Subcutaneous abdominal adipose tissue (tissue), 5 donors: ENCODE measurements around the gene CUX1.
A peak's percentile ranks its signal among the peaks of the same experiment; 100 is the strongest.

Experiments
- H3K27ac ChIP-seq: one replicate; pipeline ENCODE4 v1.7.0; 2013; ENCODE audit warnings: low read depth, mild to moderate bottlenecking, inconsistent platforms, low read length, moderate library complexity
- H3K27me3 ChIP-seq, 5 donors: one replicate each; pipeline ENCODE4 v1.7.0; 2013; ENCODE audit warnings: low read length in 5 of 5, inconsistent platforms in 1 of 5; ENCODE audit not compliant: control insufficient read depth in 5 of 5, insufficient read depth in 4 of 5
- H3K36me3 ChIP-seq, 5 donors: one replicate each; pipeline ENCODE4 v1.7.0; 2013; ENCODE audit warnings: low read length in 5 of 5; ENCODE audit not compliant: control insufficient read depth in 5 of 5, insufficient read depth in 5 of 5
- H3K4me1 ChIP-seq, 5 donors: one replicate each; pipeline ENCODE4 v1.7.0; 2013; ENCODE audit warnings: low read length in 5 of 5, mild to moderate bottlenecking in 3 of 5, moderate library complexity in 1 of 5; ENCODE audit not compliant: control insufficient read depth in 5 of 5, insufficient read depth in 5 of 5
- H3K4me3 ChIP-seq, 5 donors: one replicate each; pipeline ENCODE4 v1.7.0; 2013; ENCODE audit warnings: low read length in 5 of 5, low read depth in 1 of 5
- H3K9ac ChIP-seq, 5 donors: one replicate each; pipeline ENCODE4 v1.7.0; 2013; ENCODE audit warnings: low read length in 5 of 5, mild to moderate bottlenecking in 4 of 5, moderate library complexity in 3 of 5
- H3K9me3 ChIP-seq, 5 donors: one replicate each; pipeline ENCODE4 v1.7.0; 2013; ENCODE audit warnings: low read length in 5 of 5; ENCODE audit not compliant: control insufficient read depth in 5 of 5
- donor health status: healthy.
- donor health status: healthy.
- donor health status: healthy.
- donor health status: healthy.
- donor health status: healthy.

Gene CUX1

DNA sequence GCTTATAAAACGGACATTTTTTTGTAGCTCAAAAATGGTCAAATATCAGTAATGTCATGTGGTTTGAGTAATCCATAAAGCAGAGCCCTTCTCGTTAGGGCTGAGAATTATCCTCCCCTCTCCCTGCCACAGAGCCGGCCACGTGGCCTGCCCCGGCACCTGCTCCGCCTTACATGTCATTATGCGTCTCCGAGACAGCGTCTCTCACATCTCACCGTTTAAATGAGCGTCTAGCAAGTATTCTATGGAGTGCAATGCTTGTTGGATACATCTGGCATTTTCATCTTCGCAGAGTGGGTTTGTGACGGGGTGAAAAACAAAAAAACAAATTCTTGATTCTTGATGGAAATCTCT lies 86.1 kb downstream of the CUX1 start:
- no peaks in the 10 kb centered on the region for H3K9me3 ChIP-seq
- no peak overlapping the region for H3K27ac ChIP-seq
- H3K4me1 ChIP-seq: peaks cover 0 to 10% (median 9%) of the 10 kb centered on the region in 5 donors
- no peak overlapping the region for H3K9ac ChIP-seq
- H3K36me3 ChIP-seq: no peaks in the 10 kb centered on the region
- H3K4me3 ChIP-seq: no peak overlapping the region
- H3K27me3 ChIP-seq: no peaks in the 10 kb centered on the region

DNA sequence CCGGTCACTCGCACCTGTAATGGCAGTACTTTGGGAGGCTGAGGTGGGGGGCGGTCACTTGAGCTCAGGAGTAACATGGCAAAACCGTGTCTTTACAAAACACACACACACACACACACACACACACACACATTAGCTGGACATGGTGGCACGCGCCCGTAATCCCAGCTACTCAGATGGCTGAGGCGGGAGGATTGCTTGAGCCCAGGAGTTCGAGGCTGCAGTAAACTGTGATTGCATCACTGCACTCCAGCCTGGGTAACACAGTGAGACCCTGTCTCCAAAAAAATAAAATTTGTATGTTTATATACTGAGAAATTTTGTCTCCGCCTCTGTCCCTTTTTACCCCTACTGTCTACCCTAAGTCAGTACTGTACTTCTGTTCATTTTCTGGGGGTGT lies 86.6 kb downstream of the CUX1 start:
- Histone ChIP-seq H3K27me3 (no peaks in the 10 kb centered on the region), H3K4me3 (no peak overlapping the region), H3K9me3 (no peaks in the 10 kb centered on the region), H3K4me1 (peaks cover 0 to 10% (median 9%) of the 10 kb centered on the region in 5 donors), H3K36me3 (no peaks in the 10 kb centered on the region), H3K27ac (no peak overlapping the region), H3K9ac (no peak overlapping the region)

GRCh38 chr7:101905203-101905865 lies 87.9 kb downstream of the CUX1 start:
- Histone ChIP-seq H3K27me3 (no peaks in the 10 kb centered on the region), H3K36me3 (no peaks in the 10 kb centered on the region), H3K4me1 (peaks cover 0 to 10% (median 9%) of the 10 kb centered on the region in 5 donors), H3K9me3 (no peaks in the 10 kb centered on the region), H3K27ac (no peak overlapping the region), H3K4me3 (no peak overlapping the region), H3K9ac (no peak overlapping the region)

- no peaks in the 10 kb centered on the region for H3K9me3 ChIP-seq
- H3K9ac ChIP-seq: no peak overlapping the region
- no peaks in the 10 kb centered on the region for H3K36me3 ChIP-seq
- H3K4me1 ChIP-seq: peaks cover 0 to 8% (median 7%) of the 10 kb centered on the region in 5 donors
- no peak overlapping the region for H3K4me3 ChIP-seq
- H3K27ac ChIP-seq: no peak overlapping the region
- no peaks in the 10 kb centered on the region for H3K27me3 ChIP-seq
Measured at GRCh38 chr7:101906291-101907240, 89.1 kb downstream of the CUX1 start.

GRCh38 chr7:101910991-101911799 lies 93.8 kb downstream of the CUX1 start:
- Histone ChIP-seq H3K27me3 (no peaks in the 10 kb centered on the region), H3K9ac (no peak overlapping the region), H3K4me1 (peaks cover 0 to 15% (median 12%) of the 10 kb centered on the region in 5 donors), H3K9me3 (no peaks in the 10 kb centered on the region), H3K4me3 (no peak overlapping the region), H3K36me3 (peaks cover 0 to 5% (median 4%) of the 10 kb centered on the region in 5 donors), H3K27ac (no peak overlapping the region)

DNA sequence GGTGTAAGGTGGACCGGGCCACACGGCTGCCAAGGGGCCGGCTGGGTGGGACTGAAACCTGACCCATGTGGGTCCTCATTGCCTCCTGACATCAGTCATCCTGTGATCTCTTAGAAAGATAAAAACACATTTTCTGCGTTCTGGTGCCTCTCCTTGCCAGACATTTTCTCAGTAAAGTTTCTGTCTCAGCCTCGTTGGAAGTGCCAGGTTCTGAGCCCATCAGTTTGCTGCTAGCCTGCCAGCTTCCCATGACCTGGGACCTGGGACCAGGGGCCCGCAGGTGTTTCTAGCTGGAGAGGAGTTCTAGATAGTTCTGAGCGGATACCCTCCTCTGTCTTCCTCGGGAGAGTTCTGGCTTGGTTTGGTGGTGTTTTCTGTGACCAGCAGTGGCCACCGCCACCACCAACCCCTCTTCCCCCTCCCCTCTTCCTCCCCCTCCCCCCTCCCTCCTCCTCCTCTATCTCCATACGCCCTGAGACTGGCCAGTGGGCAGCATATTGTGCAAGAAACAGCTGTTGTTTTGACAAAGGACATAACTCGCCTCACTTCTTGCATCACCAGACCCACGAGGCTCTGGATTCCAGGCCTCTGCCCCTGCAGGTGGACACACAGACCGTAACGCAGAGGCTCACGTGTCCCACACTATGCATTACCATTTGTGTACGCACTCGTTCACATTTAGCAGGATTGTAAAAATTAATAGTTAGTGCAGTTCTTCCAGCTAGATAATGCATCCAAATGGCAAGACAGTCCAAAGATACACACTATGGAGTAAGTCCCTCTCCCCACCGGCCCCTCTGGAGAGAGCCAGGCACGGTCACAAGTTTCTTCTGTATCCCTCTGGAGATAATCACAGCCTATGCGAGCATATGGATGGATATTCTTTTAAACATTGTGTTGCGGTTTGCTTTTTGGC lies 94.6 kb downstream of the CUX1 start:
- H3K36me3 ChIP-seq: peaks cover 0 to 12% (median 10%) of the 10 kb centered on the region in 5 donors
- no peak overlapping the region for H3K4me3 ChIP-seq
- no peaks in the 10 kb centered on the region for H3K27me3 ChIP-seq
- no peak overlapping the region for H3K9ac ChIP-seq
- peaks cover 0 to 15% (median 12%) of the 10 kb centered on the region in 5 donors for H3K4me1 ChIP-seq
- H3K27ac ChIP-seq: no peak overlapping the region
- no peaks in the 10 kb centered on the region for H3K9me3 ChIP-seq

GRCh38 chr7:101912716-101913110 lies 95.3 kb downstream of the CUX1 start:
- H3K36me3 ChIP-seq: peaks cover 0 to 17% (median 14%) of the 10 kb centered on the region in 5 donors
- H3K27ac ChIP-seq: no peak overlapping the region
- H3K4me3 ChIP-seq: no peak overlapping the region

DNA sequence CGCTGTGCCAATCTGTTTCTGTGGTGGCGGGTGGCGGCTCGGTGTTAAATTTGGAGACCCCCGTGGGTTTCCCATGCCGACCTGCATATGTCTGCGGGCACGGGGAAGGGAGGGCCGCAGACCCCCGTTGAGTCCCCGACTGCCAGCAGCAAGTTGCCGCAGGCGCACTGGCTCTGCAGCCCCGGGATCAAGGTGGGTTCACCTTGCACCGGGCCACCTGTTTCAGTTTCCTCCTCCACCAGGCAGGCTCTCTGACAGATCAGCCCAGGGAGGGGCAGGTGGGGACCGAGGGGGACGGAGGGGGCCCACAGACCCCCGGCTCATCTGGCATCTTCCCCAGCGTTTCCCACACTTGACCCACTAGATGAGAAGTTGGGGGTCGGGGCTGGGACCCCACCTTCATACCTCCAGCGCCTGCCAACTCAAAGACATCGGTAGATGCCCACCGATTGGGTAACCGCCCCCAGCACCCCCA lies 95.9 kb downstream of the CUX1 start:
- H3K4me3 ChIP-seq: no peak overlapping the region

More at GRCh38 chr7:101912716-101913110, 95.3 kb downstream of the CUX1 start:
- Histone ChIP-seq H3K9me3 (no peaks in the 10 kb centered on the region), H3K9ac (no peak overlapping the region), H3K4me1 (peaks cover 0 to 15% (median 12%) of the 10 kb centered on the region in 5 donors), H3K27me3 (no peaks in the 10 kb centered on the region)

DNA sequence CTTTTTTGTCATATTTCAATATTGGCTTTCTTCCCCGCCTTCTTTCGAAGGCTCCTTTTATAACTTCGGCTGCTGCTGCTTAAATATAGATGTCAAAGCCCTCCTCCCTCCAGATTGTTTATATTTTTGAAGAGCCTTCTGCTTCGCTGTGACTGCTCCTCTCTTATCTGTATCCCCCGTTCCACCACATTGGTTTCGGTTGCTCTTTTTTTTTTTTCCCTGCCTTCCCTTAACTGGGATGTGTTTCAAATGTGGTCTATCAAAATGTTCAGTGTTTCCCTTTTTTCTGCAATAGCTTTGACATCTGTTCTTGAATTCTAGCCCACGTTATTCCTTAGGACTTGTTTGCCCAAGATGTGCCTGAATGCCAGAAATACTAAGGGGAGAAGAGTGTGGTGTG lies 96.4 kb downstream of the CUX1 start:
- H3K9ac ChIP-seq: peak overlapping the region in 2 of 5 donors; percentile 13 to 53
- peaks cover 0 to 26% (median 21%) of the 10 kb centered on the region in 5 donors for H3K36me3 ChIP-seq
- H3K9me3 ChIP-seq: no peaks in the 10 kb centered on the region
- no peak overlapping the region for H3K27ac ChIP-seq
- H3K4me3 ChIP-seq: peak overlapping the region in 2 of 5 donors; percentile 1 to 22
- no peaks in the 10 kb centered on the region for H3K27me3 ChIP-seq
- H3K4me1 ChIP-seq: peaks cover 0 to 15% (median 12%) of the 10 kb centered on the region in 5 donors

More for the DNA sequence above, 95.9 kb downstream of the CUX1 start:
- Histone ChIP-seq H3K4me1 (peaks cover 0 to 15% (median 12%) of the 10 kb centered on the region in 5 donors), H3K9me3 (no peaks in the 10 kb centered on the region), H3K36me3 (peaks cover 0 to 23% (median 19%) of the 10 kb centered on the region in 5 donors), H3K9ac (peak overlapping the region in 1 of 5 donors; percentile 13), H3K27ac (no peak overlapping the region), H3K27me3 (no peaks in the 10 kb centered on the region)
